Measurements from ENCODE around the gene MTX2.
"Not testable (repeated sequence)": the region's sequence is repeated elsewhere in the genome, so short reads cannot be mapped to it uniquely, and the experiment has no call there.

The MTX2 gene

GRCh38 chr2:176285321-176285720 is 16.1 kb downstream of the MTX2 start:
- no peak for DNase-seq (ENCODE audit: low read depth in 2 of 2)

GRCh38 chr2:176291335-176291734 is 22.1 kb downstream of the MTX2 start:
- no peak for DNase-seq (ENCODE audit: low read depth in 2 of 2)

- no peak for DNase-seq (ENCODE audit: low read depth in 2 of 2)
These were observed 22.6 kb downstream of the MTX2 start for GRCh38 chr2:176291809-176292283.

- no peak for DNase-seq (ENCODE audit: low read depth in 2 of 2)
These were observed 23.4 kb downstream of the MTX2 start for GRCh38 chr2:176292608-176293007.

- DNase-seq (ENCODE audit: low read depth in 2 of 2): no peak
These were observed 24.1 kb downstream of the MTX2 start for GRCh38 chr2:176293334-176293733.

GRCh38 chr2:176297067-176297466 is 27.8 kb downstream of the MTX2 start:
- DNase-seq (ENCODE audit: low read depth in 2 of 2): no peak

GRCh38 chr2:176297737-176298136 is 28.5 kb downstream of the MTX2 start:
- DNase-seq (ENCODE audit: low read depth in 2 of 2): no peak

GRCh38 chr2:176306020-176306419 is 36.8 kb downstream of the MTX2 start:
- DNase-seq (ENCODE audit: low read depth in 2 of 2): not testable (repeated sequence)

GRCh38 chr2:176317199-176317598 is 48.0 kb downstream of the MTX2 start:
- DNase-seq (ENCODE audit: low read depth in 2 of 2): no peak

GRCh38 chr2:176317623-176318065 is 48.4 kb downstream of the MTX2 start:
- no peak for DNase-seq (ENCODE audit: low read depth in 2 of 2)

GRCh38 chr2:176321916-176322315 is 52.7 kb downstream of the MTX2 start:
- no peak for DNase-seq (ENCODE audit: low read depth in 2 of 2)

GRCh38 chr2:176324862-176325261 is 55.6 kb downstream of the MTX2 start:
- no peak for DNase-seq (ENCODE audit: low read depth in 2 of 2)

- no peak for DNase-seq (ENCODE audit: low read depth in 2 of 2)
These were observed 56.5 kb downstream of the MTX2 start for GRCh38 chr2:176325732-176326131.

- DNase-seq (ENCODE audit: low read depth in 2 of 2): no peak
These were observed 58.9 kb downstream of the MTX2 start for GRCh38 chr2:176328149-176328548.

- no peak for DNase-seq (ENCODE audit: low read depth in 2 of 2)
These were observed 61.4 kb downstream of the MTX2 start for GRCh38 chr2:176330612-176331011.

- no peak for DNase-seq (ENCODE audit: low read depth in 2 of 2)
These were observed 62.4 kb downstream of the MTX2 start for GRCh38 chr2:176331646-176332045.

- DNase-seq (ENCODE audit: low read depth in 2 of 2): no peak
These were observed 65.5 kb downstream of the MTX2 start for GRCh38 chr2:176334729-176335128.

- no peak for DNase-seq (ENCODE audit: low read depth in 2 of 2)
These were observed 69.2 kb downstream of the MTX2 start for GRCh38 chr2:176338395-176338794.

- DNase-seq (ENCODE audit: low read depth in 2 of 2): no peak
These were observed 70.0 kb downstream of the MTX2 start for GRCh38 chr2:176339208-176339607.

- DNase-seq (ENCODE audit: low read depth in 2 of 2): no peak
These were observed 87.0 kb downstream of the MTX2 start for GRCh38 chr2:176356251-176356650.

GRCh38 chr2:176364273-176364977 is 95.2 kb downstream of the MTX2 start:
- DNase-seq (ENCODE audit: low read depth in 2 of 2): no peak

- no peak for DNase-seq (ENCODE audit: low read depth in 2 of 2)
These were observed 99.1 kb downstream of the MTX2 start for GRCh38 chr2:176368349-176368748.

GRCh38 chr2:176370467-176371171 is 101.4 kb downstream of the MTX2 start:
- no peak for DNase-seq (ENCODE audit: low read depth in 2 of 2)

All from stimulated activated CD4-positive, alpha-beta T cell treated with anti-CD3 and anti-CD28 coated beads, Interleukin-1b, Interleukin-23, amount 100 ng/mL, for 4 hours (primary cell).